ENCODE data around the gene POLR2L. TPM values are rescaled to one million over a fixed set of nuclear protein-coding genes. Genes with fewer than 3 reads are reported as not detected.

POLR2L gene
- total RNA-seq, 1 donor from 2014 or later = 106 TPM

DNA sequence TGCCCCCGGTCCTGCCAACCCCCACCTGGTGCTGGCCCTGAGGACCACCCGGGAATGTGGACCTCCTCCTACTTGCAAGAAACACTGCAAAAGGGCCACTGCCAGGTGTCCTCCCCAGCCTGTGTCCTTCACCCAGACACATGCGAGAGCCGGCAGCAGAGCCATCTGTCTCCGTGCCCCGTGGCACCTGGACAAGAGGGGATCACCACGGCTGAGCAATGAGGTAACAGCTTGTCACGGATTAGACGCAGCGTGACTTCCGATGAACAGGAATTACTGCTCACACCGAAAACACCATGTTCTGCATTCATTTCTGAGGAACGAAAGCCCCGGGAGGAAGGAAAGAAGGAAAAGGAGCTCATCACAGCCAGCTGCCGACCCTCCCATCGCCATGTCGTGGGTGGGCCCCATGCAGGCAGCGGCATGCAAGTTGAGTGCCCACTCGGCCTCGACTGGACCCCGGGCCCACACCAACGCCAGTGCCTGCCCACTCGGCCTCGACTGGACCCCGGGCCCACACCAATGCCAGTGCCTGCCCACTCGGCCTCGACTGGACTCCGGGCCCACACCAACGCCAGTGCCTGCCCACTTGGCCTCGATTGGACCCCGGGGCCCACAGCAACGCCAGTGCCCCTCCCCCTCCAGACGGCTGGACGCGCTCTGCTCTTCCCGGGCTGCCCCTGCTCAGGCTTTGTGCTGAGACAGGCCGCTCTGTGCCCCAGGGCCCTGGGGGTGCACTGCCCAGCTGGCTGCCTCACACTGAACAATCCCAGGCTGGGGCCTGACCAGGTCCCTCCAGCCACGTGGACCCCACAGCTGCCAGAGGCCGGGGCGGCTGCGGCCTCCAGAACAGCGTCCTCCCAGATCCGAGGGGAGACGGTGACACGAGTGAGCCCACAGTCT is 46.2 kb upstream of the POLR2L start:
- peaks cover 7% of the 10 kb centered on the region for H3K36me3 Mint-ChIP-seq (ENCODE audit: unreplicated experiment)
- H3K4me3 Mint-ChIP-seq (ENCODE audit: unreplicated experiment) = peak overlapping the region; percentile 30
- DNase-seq = peak; percentile 47
- peaks cover 12% of the 10 kb centered on the region for H3K4me1 Mint-ChIP-seq (ENCODE audit: low read depth, unreplicated experiment)
- peak overlapping the region; percentile 94 for H3K27ac Mint-ChIP-seq (ENCODE audit: unreplicated experiment)
- TF ChIP-seq, protein P1, sequence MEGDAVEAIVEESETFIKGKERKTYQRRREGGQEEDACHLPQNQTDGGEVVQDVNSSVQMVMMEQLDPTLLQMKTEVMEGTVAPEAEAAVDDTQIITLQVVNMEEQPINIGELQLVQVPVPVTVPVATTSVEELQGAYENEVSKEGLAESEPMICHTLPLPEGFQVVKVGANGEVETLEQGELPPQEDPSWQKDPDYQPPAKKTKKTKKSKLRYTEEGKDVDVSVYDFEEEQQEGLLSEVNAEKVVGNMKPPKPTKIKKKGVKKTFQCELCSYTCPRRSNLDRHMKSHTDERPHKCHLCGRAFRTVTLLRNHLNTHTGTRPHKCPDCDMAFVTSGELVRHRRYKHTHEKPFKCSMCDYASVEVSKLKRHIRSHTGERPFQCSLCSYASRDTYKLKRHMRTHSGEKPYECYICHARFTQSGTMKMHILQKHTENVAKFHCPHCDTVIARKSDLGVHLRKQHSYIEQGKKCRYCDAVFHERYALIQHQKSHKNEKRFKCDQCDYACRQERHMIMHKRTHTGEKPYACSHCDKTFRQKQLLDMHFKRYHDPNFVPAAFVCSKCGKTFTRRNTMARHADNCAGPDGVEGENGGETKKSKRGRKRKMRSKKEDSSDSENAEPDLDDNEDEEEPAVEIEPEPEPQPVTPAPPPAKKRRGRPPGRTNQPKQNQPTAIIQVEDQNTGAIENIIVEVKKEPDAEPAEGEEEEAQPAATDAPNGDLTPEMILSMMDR (IDR thresholded peaks at IDR 0.05; ENCODE audit: partially characterized antibody, unreplicated experiment) = no peak
- H3K9me3 Mint-ChIP-seq (ENCODE audit: unreplicated experiment) = peaks cover 11% of the 10 kb centered on the region
- peaks cover 22% of the 10 kb centered on the region for H3K27me3 Mint-ChIP-seq (ENCODE audit: unreplicated experiment)

DNA sequence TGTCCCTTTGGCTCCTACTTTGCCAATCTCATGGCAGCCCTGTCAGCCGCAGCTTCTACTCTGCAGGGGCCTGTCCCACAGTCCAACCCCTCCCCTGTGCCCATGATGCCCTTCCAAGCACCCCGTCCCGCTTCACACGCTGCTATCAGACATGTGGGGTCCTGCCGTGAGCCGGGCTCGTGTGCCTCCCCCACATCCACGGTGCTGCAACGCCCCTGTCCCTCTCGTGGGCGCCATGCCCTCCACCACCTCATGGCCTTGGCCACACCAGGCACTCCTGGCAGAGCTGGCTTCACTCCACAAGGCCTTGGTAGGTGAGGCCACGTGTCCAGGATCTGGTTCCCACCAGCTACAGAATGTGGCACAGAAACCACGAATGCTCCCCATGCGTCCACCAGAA is 45.3 kb upstream of the POLR2L start:
- no peak overlapping the region for H3K4me3 Mint-ChIP-seq (ENCODE audit: unreplicated experiment)
- peaks cover 12% of the 10 kb centered on the region for H3K4me1 Mint-ChIP-seq (ENCODE audit: low read depth, unreplicated experiment)
- no peak overlapping the region for H3K27ac Mint-ChIP-seq (ENCODE audit: unreplicated experiment)
- peaks cover 23% of the 10 kb centered on the region for H3K27me3 Mint-ChIP-seq (ENCODE audit: unreplicated experiment)
- TF ChIP-seq, protein P1 (IDR thresholded peaks at IDR 0.05; ENCODE audit: partially characterized antibody, unreplicated experiment) = no peak
- peaks cover 8% of the 10 kb centered on the region for H3K36me3 Mint-ChIP-seq (ENCODE audit: unreplicated experiment)
- H3K9me3 Mint-ChIP-seq (ENCODE audit: unreplicated experiment) = peaks cover 11% of the 10 kb centered on the region
- DNase-seq = no peak

DNA sequence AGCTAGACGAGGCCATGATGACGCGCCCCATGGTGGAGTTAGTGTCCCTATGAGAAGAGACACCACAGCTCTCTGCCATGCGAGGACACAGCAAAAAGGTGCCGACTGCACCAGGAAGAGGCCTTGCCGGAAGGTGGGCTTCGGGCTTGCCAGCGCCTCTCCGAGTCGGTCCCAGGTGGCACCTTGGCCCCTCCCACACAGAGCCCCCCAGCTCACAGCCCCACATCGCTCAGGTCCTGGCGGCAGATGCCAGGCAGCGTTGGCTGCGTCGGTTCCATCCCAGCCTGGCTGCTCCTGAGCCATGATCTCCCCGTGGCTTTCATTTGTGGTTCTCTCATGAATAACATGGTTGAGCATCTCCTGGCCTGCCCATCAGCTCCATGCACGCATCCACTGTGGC is 44.2 kb upstream of the POLR2L start:
- Mint-ChIP-seq H3K27me3 (ENCODE audit: unreplicated experiment) (peaks cover 22% of the 10 kb centered on the region), H3K27ac (ENCODE audit: unreplicated experiment) (no peak overlapping the region), H3K4me1 (ENCODE audit: low read depth, unreplicated experiment) (peaks cover 17% of the 10 kb centered on the region), H3K9me3 (ENCODE audit: unreplicated experiment) (peaks cover 14% of the 10 kb centered on the region), H3K36me3 (ENCODE audit: unreplicated experiment) (peaks cover 14% of the 10 kb centered on the region), H3K4me3 (ENCODE audit: unreplicated experiment) (no peak overlapping the region)
- no peak for DNase-seq
- TF ChIP-seq, protein P1 (IDR thresholded peaks at IDR 0.05; ENCODE audit: partially characterized antibody, unreplicated experiment) = no peak

DNA sequence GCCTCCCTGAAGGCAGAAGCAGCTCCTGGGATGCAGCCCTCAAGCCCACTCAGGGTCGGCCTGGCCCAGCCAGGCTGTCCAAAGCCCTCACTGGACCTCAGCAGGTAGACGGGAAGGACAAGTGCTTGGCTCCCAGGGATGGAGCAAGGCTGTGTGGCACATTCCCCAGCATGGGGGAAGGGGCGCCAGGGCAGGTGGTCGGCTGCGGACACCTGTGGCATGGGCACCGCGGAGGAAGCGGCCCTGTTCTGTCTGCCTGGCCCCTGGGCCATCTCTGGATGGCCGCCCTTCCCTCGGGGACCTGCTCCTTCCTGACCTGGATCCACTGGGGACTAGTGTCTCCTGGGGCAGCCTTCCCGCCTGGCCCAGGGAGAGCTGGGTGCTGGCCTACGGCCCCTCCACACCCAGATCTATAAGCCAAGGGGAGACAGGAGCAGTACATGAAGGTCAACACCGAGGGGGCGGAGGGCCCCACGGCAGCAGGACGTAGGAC is 42.3 kb upstream of the POLR2L start:
- peaks cover 14% of the 10 kb centered on the region for H3K36me3 Mint-ChIP-seq (ENCODE audit: unreplicated experiment)
- no peak overlapping the region for H3K4me3 Mint-ChIP-seq (ENCODE audit: unreplicated experiment)
- H3K27ac Mint-ChIP-seq (ENCODE audit: unreplicated experiment) = no peak overlapping the region
- TF ChIP-seq, protein P1 (IDR thresholded peaks at IDR 0.05; ENCODE audit: partially characterized antibody, unreplicated experiment) = no peak
- peaks cover 12% of the 10 kb centered on the region for H3K4me1 Mint-ChIP-seq (ENCODE audit: low read depth, unreplicated experiment)
- H3K9me3 Mint-ChIP-seq (ENCODE audit: unreplicated experiment) = peaks cover 11% of the 10 kb centered on the region
- peaks cover 19% of the 10 kb centered on the region for H3K27me3 Mint-ChIP-seq (ENCODE audit: unreplicated experiment)
- no peak for DNase-seq

DNA sequence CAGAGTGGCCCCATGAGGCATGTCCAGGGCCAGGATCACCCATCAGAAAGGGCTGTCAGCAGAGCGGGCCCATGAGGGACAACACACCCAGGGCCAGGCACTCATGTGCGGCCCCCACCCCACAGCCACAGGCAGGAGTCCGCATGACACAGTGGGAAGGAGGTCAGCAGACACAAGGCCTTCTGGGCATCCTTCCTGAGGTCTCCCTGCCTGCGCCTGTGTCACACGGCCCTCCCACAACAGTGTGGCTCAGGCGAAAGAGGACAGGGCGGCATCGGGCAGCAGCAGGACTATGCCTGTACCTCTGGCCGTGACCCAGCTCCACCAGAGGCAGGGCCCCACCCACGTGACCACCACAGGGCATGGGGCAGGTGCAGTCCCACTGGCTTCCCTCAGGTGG is 41.2 kb upstream of the POLR2L start:
- Mint-ChIP-seq H3K9me3 (ENCODE audit: unreplicated experiment) (peaks cover 15% of the 10 kb centered on the region), H3K4me1 (ENCODE audit: low read depth, unreplicated experiment) (peaks cover 7% of the 10 kb centered on the region), H3K27ac (ENCODE audit: unreplicated experiment) (no peak overlapping the region), H3K4me3 (ENCODE audit: unreplicated experiment) (no peak overlapping the region), H3K36me3 (ENCODE audit: unreplicated experiment) (peaks cover 14% of the 10 kb centered on the region), H3K27me3 (ENCODE audit: unreplicated experiment) (peaks cover 16% of the 10 kb centered on the region)
- DNase-seq = no peak
- TF ChIP-seq, protein P1 (IDR thresholded peaks at IDR 0.05; ENCODE audit: partially characterized antibody, unreplicated experiment) = no peak

All from glutamatergic neuron (in vitro differentiated cells).